GM23248 (cell line): ENCODE measurements around the gene CRYBG1.

Source experiments
- EZH2 ChIP-seq: fragments of 200-600 bp; sonication (generic); IDR thresholded peaks from 2 replicates; pipeline ENCODE4 v1.6.1; 2018; ENCODE audit warnings: antibody characterized with exemption, mild to moderate bottlenecking; ENCODE audit not compliant: insufficient read depth, poor library complexity, severe bottlenecking
- EZH2phosphoT487 ChIP-seq: fragments of 200-600 bp; sonication (generic); IDR thresholded peaks from 2 replicates; pipeline ENCODE4 v1.6.1; 2018; ENCODE audit warnings: antibody characterized with exemption, moderate library complexity, mild to moderate bottlenecking, low read depth; ENCODE audit not compliant: insufficient read depth

DNA sequence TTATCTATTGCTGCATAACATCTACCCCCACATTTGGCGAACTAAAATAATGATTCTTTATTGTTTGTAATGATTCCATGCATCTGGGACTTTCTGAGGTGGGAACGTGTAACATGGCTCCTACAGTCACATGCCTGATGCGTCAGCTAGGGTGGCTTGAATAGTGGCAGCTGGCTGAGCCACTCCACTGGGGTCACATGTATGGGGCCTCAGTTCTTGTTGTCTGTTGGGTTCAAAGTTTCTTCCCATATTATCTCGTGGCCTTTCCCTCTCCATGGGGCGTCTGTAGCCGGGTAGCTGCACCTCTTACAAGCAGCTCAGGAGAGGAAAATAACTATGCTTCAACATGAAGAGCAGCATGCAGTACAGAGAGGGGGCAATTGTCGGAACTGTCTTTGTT lies 69.9 kb downstream of the CRYBG1 start:
- no peak for TF ChIP-seq EZH2
- TF ChIP-seq EZH2phosphoT487, result no peak
